ENCODE data around the gene SMKR1.

Gene SMKR1

GRCh38 chr7:129501760-129502707 lies at the start of gene SMKR1:
SMKR1 (plus strand) TSS chr7:129502531; CDS start chr7:129502825, 294 bp downstream.
- Mint-ChIP-seq H3K27me3 (no peaks in the 10 kb centered on the region), H3K4me3 (peak within 1 kb of the TSS; percentile 78), H3K4me1 (ENCODE audit: low read depth) (peaks cover 13% of the 10 kb centered on the region), H3K36me3 (ENCODE audit: low read depth) (no peaks in the 10 kb centered on the region), H3K27ac (peak within 1 kb of the TSS; percentile 88), H3K9me3 (no peaks in the 10 kb centered on the region)
- DNase-seq: peak; percentile 90

GRCh38 chr7:129452589-129453231 lies 49.6 kb upstream of the SMKR1 start:
- Mint-ChIP-seq H3K4me3 (no peak overlapping the region), H3K36me3 (ENCODE audit: low read depth) (peaks cover 42% of the 10 kb centered on the region), H3K4me1 (ENCODE audit: low read depth) (no peaks in the 10 kb centered on the region), H3K9me3 (peaks cover 1% of the 10 kb centered on the region), H3K27ac (no peak overlapping the region), H3K27me3 (no peaks in the 10 kb centered on the region)
- no peak for DNase-seq

GRCh38 chr7:129453510-129454248 lies 48.7 kb upstream of the SMKR1 start:
- no peak for DNase-seq

GRCh38 chr7:129454249-129454551 lies 48.1 kb upstream of the SMKR1 start:
- H3K4me3 Mint-ChIP-seq: no peak overlapping the region
- H3K9me3 Mint-ChIP-seq: no peaks in the 10 kb centered on the region
- no peak for DNase-seq
- H3K4me1 Mint-ChIP-seq (ENCODE audit: low read depth): no peaks in the 10 kb centered on the region
- H3K36me3 Mint-ChIP-seq (ENCODE audit: low read depth): peaks cover 27% of the 10 kb centered on the region
- H3K27me3 Mint-ChIP-seq: no peaks in the 10 kb centered on the region
- H3K27ac Mint-ChIP-seq: no peak overlapping the region

More at GRCh38 chr7:129453510-129454248, 48.7 kb upstream of the SMKR1 start:
- Mint-ChIP-seq H3K27me3 (no peaks in the 10 kb centered on the region), H3K4me3 (no peak overlapping the region), H3K9me3 (no peaks in the 10 kb centered on the region), H3K4me1 (ENCODE audit: low read depth) (no peaks in the 10 kb centered on the region), H3K27ac (no peak overlapping the region), H3K36me3 (ENCODE audit: low read depth) (peaks cover 32% of the 10 kb centered on the region)

- H3K4me1 Mint-ChIP-seq (ENCODE audit: low read depth): no peaks in the 10 kb centered on the region
- no peak overlapping the region for H3K4me3 Mint-ChIP-seq
- no peak overlapping the region for H3K27ac Mint-ChIP-seq
- peaks cover 7% of the 10 kb centered on the region for H3K36me3 Mint-ChIP-seq (ENCODE audit: low read depth)
- no peak for DNase-seq
- H3K9me3 Mint-ChIP-seq: no peaks in the 10 kb centered on the region
- no peaks in the 10 kb centered on the region for H3K27me3 Mint-ChIP-seq
Observed at GRCh38 chr7:129456421-129456820, 45.9 kb upstream of the SMKR1 start.

DNA sequence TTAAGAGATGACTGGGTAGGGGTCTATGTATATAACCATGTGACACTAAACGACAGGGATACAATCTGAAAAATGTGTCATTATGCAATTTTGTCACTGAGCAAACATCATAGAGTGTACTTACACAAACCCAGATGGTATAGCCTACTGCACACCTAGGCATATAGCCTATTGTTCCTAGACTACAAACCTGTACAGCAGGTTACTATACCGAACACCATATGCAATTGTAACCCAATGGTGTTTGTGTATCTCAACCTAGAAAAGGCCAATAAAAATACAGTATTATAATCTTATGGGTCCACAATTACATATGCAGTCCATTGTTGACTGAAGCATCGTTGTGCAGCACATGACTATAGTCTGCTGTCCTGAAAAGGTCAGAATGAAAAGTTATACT lies 45.2 kb upstream of the SMKR1 start:
- Mint-ChIP-seq H3K4me1 (ENCODE audit: low read depth) (no peaks in the 10 kb centered on the region), H3K4me3 (no peak overlapping the region), H3K9me3 (no peaks in the 10 kb centered on the region), H3K36me3 (ENCODE audit: low read depth) (peaks cover under 1% of the 10 kb centered on the region), H3K27ac (no peak overlapping the region), H3K27me3 (no peaks in the 10 kb centered on the region)
- DNase-seq: no peak

- Mint-ChIP-seq H3K4me3 (no peak overlapping the region), H3K36me3 (ENCODE audit: low read depth) (no peaks in the 10 kb centered on the region), H3K9me3 (no peaks in the 10 kb centered on the region), H3K4me1 (ENCODE audit: low read depth) (no peaks in the 10 kb centered on the region), H3K27ac (no peak overlapping the region), H3K27me3 (no peaks in the 10 kb centered on the region)
- DNase-seq: no peak
Observed at GRCh38 chr7:129458171-129458570, 44.2 kb upstream of the SMKR1 start.

GRCh38 chr7:129461809-129462208 lies 40.5 kb upstream of the SMKR1 start:
- H3K27me3 Mint-ChIP-seq: no peaks in the 10 kb centered on the region
- DNase-seq: no peak
- H3K9me3 Mint-ChIP-seq: no peaks in the 10 kb centered on the region
- no peaks in the 10 kb centered on the region for H3K36me3 Mint-ChIP-seq (ENCODE audit: low read depth)
- H3K4me1 Mint-ChIP-seq (ENCODE audit: low read depth): no peaks in the 10 kb centered on the region
- no peak overlapping the region for H3K4me3 Mint-ChIP-seq
- H3K27ac Mint-ChIP-seq: no peak overlapping the region

DNA sequence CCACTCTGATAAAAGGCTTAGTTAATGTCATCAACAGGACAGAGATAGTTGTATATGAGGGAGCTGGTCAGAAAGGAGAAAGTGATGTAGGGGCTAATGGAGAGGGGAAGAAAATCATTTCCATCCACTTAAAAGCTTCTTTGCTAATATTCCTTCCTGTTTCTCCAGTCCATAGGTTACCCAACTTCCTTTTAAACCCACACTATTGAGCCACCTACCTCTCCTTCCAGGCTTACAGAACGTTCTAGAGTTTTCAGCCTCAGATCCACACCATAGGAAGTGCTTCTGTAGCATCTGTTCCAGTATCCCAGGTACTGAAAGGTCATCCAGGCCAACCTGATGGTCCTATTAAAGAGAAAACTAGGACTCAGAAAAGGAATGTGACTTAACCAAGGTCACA lies 39.9 kb upstream of the SMKR1 start:
- H3K27ac Mint-ChIP-seq: no peak overlapping the region
- no peaks in the 10 kb centered on the region for H3K4me1 Mint-ChIP-seq (ENCODE audit: low read depth)

GRCh38 chr7:129464194-129464593 lies 38.1 kb upstream of the SMKR1 start:
- H3K27ac Mint-ChIP-seq: no peak overlapping the region

More for the DNA sequence above, 39.9 kb upstream of the SMKR1 start:
- no peak for DNase-seq
- no peaks in the 10 kb centered on the region for H3K36me3 Mint-ChIP-seq (ENCODE audit: low read depth)
- H3K27me3 Mint-ChIP-seq: no peaks in the 10 kb centered on the region
- H3K9me3 Mint-ChIP-seq: no peaks in the 10 kb centered on the region
- H3K4me3 Mint-ChIP-seq: no peak overlapping the region

GRCh38 chr7:129465080-129465479 lies 37.3 kb upstream of the SMKR1 start:
- no peak for DNase-seq
- Mint-ChIP-seq H3K9me3 (no peaks in the 10 kb centered on the region), H3K27me3 (no peaks in the 10 kb centered on the region), H3K27ac (no peak overlapping the region), H3K36me3 (ENCODE audit: low read depth) (no peaks in the 10 kb centered on the region), H3K4me1 (ENCODE audit: low read depth) (peaks cover 3% of the 10 kb centered on the region), H3K4me3 (no peak overlapping the region)

More at GRCh38 chr7:129464194-129464593, 38.1 kb upstream of the SMKR1 start:
- Mint-ChIP-seq H3K27me3 (no peaks in the 10 kb centered on the region), H3K9me3 (no peaks in the 10 kb centered on the region), H3K4me1 (ENCODE audit: low read depth) (no peaks in the 10 kb centered on the region), H3K36me3 (ENCODE audit: low read depth) (no peaks in the 10 kb centered on the region), H3K4me3 (no peak overlapping the region)
- DNase-seq: no peak

DNA sequence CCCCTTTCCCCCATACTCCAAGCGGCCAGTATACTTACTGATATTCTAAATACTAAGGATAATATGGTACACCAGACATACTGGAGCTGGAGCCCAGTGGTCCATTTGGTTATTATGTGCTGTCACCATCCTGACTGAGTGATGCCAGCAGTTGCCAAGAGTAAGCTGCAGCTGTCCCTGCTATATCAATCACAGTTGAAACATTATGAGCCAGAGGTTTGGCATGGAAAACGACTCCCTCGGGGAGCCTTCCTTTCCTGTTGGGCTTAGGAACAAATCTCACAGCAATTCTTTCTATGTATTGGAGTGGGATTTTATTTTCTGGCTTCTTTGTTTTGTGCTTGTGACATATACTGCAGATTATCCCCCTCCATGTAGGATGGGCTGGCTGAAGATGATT lies 35.5 kb upstream of the SMKR1 start:
- DNase-seq: no peak
- Mint-ChIP-seq H3K9me3 (no peaks in the 10 kb centered on the region), H3K36me3 (ENCODE audit: low read depth) (no peaks in the 10 kb centered on the region), H3K4me1 (ENCODE audit: low read depth) (peaks cover 17% of the 10 kb centered on the region), H3K27ac (no peak overlapping the region), H3K27me3 (no peaks in the 10 kb centered on the region), H3K4me3 (no peak overlapping the region)

DNA sequence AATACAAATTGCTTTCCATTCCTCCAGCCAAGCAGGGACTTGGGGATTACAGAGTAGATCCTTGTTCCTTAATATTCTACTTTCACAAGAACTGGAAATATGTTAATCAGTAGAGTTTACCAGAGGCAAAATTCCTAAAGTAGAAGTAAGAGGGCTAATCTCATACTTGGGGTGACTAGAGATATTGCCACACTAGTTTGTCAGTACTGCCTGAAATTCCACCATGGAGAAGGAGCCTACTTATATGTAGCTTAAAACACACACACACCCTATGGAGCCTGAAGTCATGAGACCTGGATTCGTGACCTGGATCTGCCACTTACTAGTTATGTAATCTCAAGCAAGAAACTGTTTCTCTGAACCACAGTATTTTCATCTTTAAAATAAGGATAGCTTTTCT lies 34.2 kb upstream of the SMKR1 start:
- H3K4me1 Mint-ChIP-seq (ENCODE audit: low read depth): peaks cover 22% of the 10 kb centered on the region
- DNase-seq: no peak
- H3K9me3 Mint-ChIP-seq: no peaks in the 10 kb centered on the region
- H3K27ac Mint-ChIP-seq: no peak overlapping the region
- no peaks in the 10 kb centered on the region for H3K27me3 Mint-ChIP-seq
- peaks cover 4% of the 10 kb centered on the region for H3K36me3 Mint-ChIP-seq (ENCODE audit: low read depth)
- H3K4me3 Mint-ChIP-seq: no peak overlapping the region

GRCh38 chr7:129468547-129468946 lies 33.8 kb upstream of the SMKR1 start:
- Mint-ChIP-seq H3K27ac (peak overlapping the region; percentile 37), H3K36me3 (ENCODE audit: low read depth) (peaks cover 7% of the 10 kb centered on the region), H3K9me3 (no peaks in the 10 kb centered on the region), H3K4me3 (no peak overlapping the region), H3K4me1 (ENCODE audit: low read depth) (peaks cover 22% of the 10 kb centered on the region), H3K27me3 (no peaks in the 10 kb centered on the region)
- no peak for DNase-seq

All from activated T-cell treated with anti-CD3 and anti-CD28 coated beads, Interleukin-2, amount 50 U/mL, for 24 hours (primary cell).